A673 (cell line): ENCODE data around the gene ZNF177. TPM values are rescaled to one million over a fixed set of nuclear protein-coding genes. Genes with fewer than 3 reads are reported as not detected.

ENCODE experiments used
- BruUV-seq: library from RNA; stranded (reverse); fragments of 400-500 nt; replicated peaks from 2 replicates; lab custom pipeline; 2021; lab: Mats Ljungman, UMichigan
- CTCF ChIA-PET: fragments of 300-600 bp; sonication (Branson Sonifier 250); formaldehyde crosslinking; loops from one replicate; lab custom pipeline; 2022; ENCODE audit warnings: antibody characterized with exemption; lab: Charles Lee
- POLR2A ChIA-PET: fragments of 300-600 bp; sonication (Branson Sonifier 250); formaldehyde crosslinking; loops from one replicate; lab custom pipeline; 2022; ENCODE audit warnings: antibody characterized with exemption; ENCODE audit not compliant: low non-redundant PET; lab: Charles Lee
- DNase-seq: peaks from one replicate; pipeline ENCODE4 v3.0.0-alpha.2; 2015; ENCODE audit warnings: low spot score
- H3K27ac ChIP-seq: fragments of 200-600 bp; sonication (generic); 2 replicates; pipeline ENCODE4 v1.5.1; 2016; ENCODE audit warnings: mixed run types, low read depth, mild to moderate bottlenecking, mixed read lengths, antibody characterized with exemption, low read length; ENCODE audit not compliant: poor library complexity, severe bottlenecking
- H3K27me3 ChIP-seq: fragments of 200-600 bp; sonication (generic); replicated peaks from 2 replicates; pipeline ENCODE4 v1.6.1; 2017; ENCODE audit warnings: mixed run types, low read depth, mild to moderate bottlenecking, mixed read lengths, antibody characterized with exemption, low read length; ENCODE audit not compliant: insufficient read depth, poor library complexity
- H3K36me3 ChIP-seq: fragments of 200-600 bp; sonication (generic); 2 replicates; pipeline ENCODE4 v1.6.1; 2016; ENCODE audit warnings: mixed run types, mild to moderate bottlenecking, mixed read lengths, antibody characterized with exemption, low read length; ENCODE audit not compliant: insufficient read depth, poor library complexity, severe bottlenecking
- H3K4me1 ChIP-seq: fragments of 200-600 bp; sonication (generic); 2 replicates; pipeline ENCODE4 v1.6.1; 2017; ENCODE audit warnings: mixed run types, mild to moderate bottlenecking, mixed read lengths, antibody characterized with exemption, low read length; ENCODE audit not compliant: insufficient read depth, poor library complexity, severe bottlenecking
- H3K4me3 ChIP-seq: fragments of 200-600 bp; sonication (generic); 2 replicates; pipeline ENCODE4 v1.5.1; 2016; ENCODE audit warnings: low read depth, mixed run types, mild to moderate bottlenecking, mixed read lengths, low read length; ENCODE audit not compliant: poor library complexity, severe bottlenecking
- H3K9me3 ChIP-seq: fragments of 200-600 bp; sonication (generic); 2 replicates; pipeline ENCODE4 v1.6.1; 2016; ENCODE audit warnings: mixed run types, low read depth, mild to moderate bottlenecking, mixed read lengths, antibody characterized with exemption, low read length; ENCODE audit not compliant: poor library complexity, severe bottlenecking
- EZH2 ChIP-seq: fragments of 200-600 bp; sonication (generic); IDR thresholded peaks from 2 replicates; pipeline ENCODE4 v1.6.1; 2017; ENCODE audit warnings: borderline replicate concordance, low read depth, mild to moderate bottlenecking, mixed read lengths, antibody characterized with exemption, low read length; ENCODE audit not compliant: poor library complexity, severe bottlenecking
- intact Hi-C: fragments of 100-400 bp; cut with micrococcal nuclease; formaldehyde crosslinking; loops from one replicate; pipeline ENCODE4 v1.10.0; 2022; ENCODE audit not compliant: unreplicated experiment
- total RNA-seq: library from RNA; stranded (reverse); gene quantifications from 2 replicates; pipeline ENCODE4 v1.2.3, GENCODE V29; 2021
- TF ChIP-seq, protein P1 (sequence below): fragments of 300-800, 200-600 bp; sonication (generic); conservative IDR thresholded peaks from 2 replicates; pipeline ENCODE4 v1.5.1; 2017; ENCODE audit warnings: low read depth, mild to moderate bottlenecking, antibody characterized with exemption, low read length, moderate library complexity, mixed read lengths

Gene ZNF177
- total RNA-seq, 1 experiment from 2014 or later = 3.8 TPM

- intact Hi-C loops = no loop called here
- no peaks in the 10 kb centered on the region for H3K27me3 ChIP-seq
- DNase-seq = no peak
- H3K27ac ChIP-seq = no peak overlapping the region
- POLR2A ChIA-PET = no interaction called here
- BruUV-seq = no TSS peak
- H3K9me3 ChIP-seq = peaks cover 78% of the 10 kb centered on the region
- no peak overlapping the region for H3K4me3 ChIP-seq
- peaks cover 27% of the 10 kb centered on the region for H3K36me3 ChIP-seq
- H3K4me1 ChIP-seq = no peaks in the 10 kb centered on the region
- TF ChIP-seq, protein P1, sequence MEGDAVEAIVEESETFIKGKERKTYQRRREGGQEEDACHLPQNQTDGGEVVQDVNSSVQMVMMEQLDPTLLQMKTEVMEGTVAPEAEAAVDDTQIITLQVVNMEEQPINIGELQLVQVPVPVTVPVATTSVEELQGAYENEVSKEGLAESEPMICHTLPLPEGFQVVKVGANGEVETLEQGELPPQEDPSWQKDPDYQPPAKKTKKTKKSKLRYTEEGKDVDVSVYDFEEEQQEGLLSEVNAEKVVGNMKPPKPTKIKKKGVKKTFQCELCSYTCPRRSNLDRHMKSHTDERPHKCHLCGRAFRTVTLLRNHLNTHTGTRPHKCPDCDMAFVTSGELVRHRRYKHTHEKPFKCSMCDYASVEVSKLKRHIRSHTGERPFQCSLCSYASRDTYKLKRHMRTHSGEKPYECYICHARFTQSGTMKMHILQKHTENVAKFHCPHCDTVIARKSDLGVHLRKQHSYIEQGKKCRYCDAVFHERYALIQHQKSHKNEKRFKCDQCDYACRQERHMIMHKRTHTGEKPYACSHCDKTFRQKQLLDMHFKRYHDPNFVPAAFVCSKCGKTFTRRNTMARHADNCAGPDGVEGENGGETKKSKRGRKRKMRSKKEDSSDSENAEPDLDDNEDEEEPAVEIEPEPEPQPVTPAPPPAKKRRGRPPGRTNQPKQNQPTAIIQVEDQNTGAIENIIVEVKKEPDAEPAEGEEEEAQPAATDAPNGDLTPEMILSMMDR = no peak
- TF ChIP-seq EZH2 = no peak
- CTCF ChIA-PET = no interaction called here
Measured at GRCh38 chr19:9329999-9330398, 32.8 kb upstream of the ZNF177 start.

- Histone ChIP-seq H3K4me3 (no peak overlapping the region), H3K36me3 (peaks cover 28% of the 10 kb centered on the region), H3K4me1 (no peaks in the 10 kb centered on the region), H3K9me3 (peaks cover 83% of the 10 kb centered on the region), H3K27ac (no peak overlapping the region), H3K27me3 (no peaks in the 10 kb centered on the region)
- DNase-seq = no peak
- BruUV-seq = TSS peak; percentile 13
- ChIA-PET CTCF (no interaction called here), POLR2A (no interaction called here)
- intact Hi-C loops = no loop called here
- TF ChIP-seq, protein P1 = no peak
- TF ChIP-seq EZH2 = no peak
Measured at GRCh38 chr19:9342610-9343304, 20.1 kb upstream of the ZNF177 start.

GRCh38 chr19:9345005-9345404, 17.8 kb upstream of the ZNF177 start:
- CTCF ChIA-PET = no interaction called here
- Histone ChIP-seq H3K9me3 (peaks cover 74% of the 10 kb centered on the region), H3K27ac (no peak overlapping the region), H3K27me3 (no peaks in the 10 kb centered on the region), H3K36me3 (peaks cover 20% of the 10 kb centered on the region), H3K4me1 (no peaks in the 10 kb centered on the region), H3K4me3 (no peak overlapping the region)
- intact Hi-C loops = no loop called here
- BruUV-seq = no TSS peak
- POLR2A ChIA-PET = no interaction called here
- DNase-seq = no peak
- TF ChIP-seq, protein P1 = no peak
- no peak for TF ChIP-seq EZH2
